Tibial nerve (tissue), 4 donors: Measurements from ENCODE around the gene NKX1-2.

Source experiments
- EP300 ChIP-seq, 2 donors: sonication (generic); formaldehyde crosslinking; IDR thresholded peaks; one replicate each; pipeline ENCODE4 v1.6.1; 2017; ENCODE audit warnings: antibody characterized with exemption in 2 of 2, mild to moderate bottlenecking in 1 of 2
- POLR2A ChIP-seq, 2 donors: fragments of 450-650 bp; IDR thresholded peaks; one replicate each; pipeline ENCODE4 v1.6.1; 2017; ENCODE audit warnings: antibody characterized with exemption in 2 of 2, mild to moderate bottlenecking in 2 of 2, moderate library complexity in 2 of 2
- TF ChIP-seq, protein P1 (sequence below), 5 experiments: fragments of 200-600 bp in 3 of 5; fragments of 450-650 bp in 2 of 5; sonication (generic) in 3 of 5; IDR thresholded peaks; one replicate each; pipeline ENCODE4 v1.5.1; 2016 to 2019; ENCODE audit warnings: antibody characterized with exemption in 5 of 5, mild to moderate bottlenecking in 3 of 5, moderate library complexity in 2 of 5

- TF ChIP-seq, protein P1, sequence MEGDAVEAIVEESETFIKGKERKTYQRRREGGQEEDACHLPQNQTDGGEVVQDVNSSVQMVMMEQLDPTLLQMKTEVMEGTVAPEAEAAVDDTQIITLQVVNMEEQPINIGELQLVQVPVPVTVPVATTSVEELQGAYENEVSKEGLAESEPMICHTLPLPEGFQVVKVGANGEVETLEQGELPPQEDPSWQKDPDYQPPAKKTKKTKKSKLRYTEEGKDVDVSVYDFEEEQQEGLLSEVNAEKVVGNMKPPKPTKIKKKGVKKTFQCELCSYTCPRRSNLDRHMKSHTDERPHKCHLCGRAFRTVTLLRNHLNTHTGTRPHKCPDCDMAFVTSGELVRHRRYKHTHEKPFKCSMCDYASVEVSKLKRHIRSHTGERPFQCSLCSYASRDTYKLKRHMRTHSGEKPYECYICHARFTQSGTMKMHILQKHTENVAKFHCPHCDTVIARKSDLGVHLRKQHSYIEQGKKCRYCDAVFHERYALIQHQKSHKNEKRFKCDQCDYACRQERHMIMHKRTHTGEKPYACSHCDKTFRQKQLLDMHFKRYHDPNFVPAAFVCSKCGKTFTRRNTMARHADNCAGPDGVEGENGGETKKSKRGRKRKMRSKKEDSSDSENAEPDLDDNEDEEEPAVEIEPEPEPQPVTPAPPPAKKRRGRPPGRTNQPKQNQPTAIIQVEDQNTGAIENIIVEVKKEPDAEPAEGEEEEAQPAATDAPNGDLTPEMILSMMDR (IDR thresholded peaks at IDR 0.05) = no peak
- TF ChIP-seq EP300 (IDR thresholded peaks at IDR 0.05) (no peak), POLR2A (IDR thresholded peaks at IDR 0.05) (no peak)
Observed at GRCh38 chr10:124484031-124484430, 34.2 kb upstream of the NKX1-2 start.
